K562 (cell line): ENCODE data around the gene XIRP1. TPM values are rescaled to one million over a fixed set of nuclear protein-coding genes. Genes with fewer than 3 reads are reported as not detected.
A peak's percentile ranks its signal among the peaks of the same experiment; 100 is the strongest.

Source experiments
- DDX20 ChIP-seq: fragments of 450-650 bp; IDR thresholded peaks from 2 replicates; pipeline ENCODE4 v1.6.1; 2016; ENCODE audit warnings: missing genetic modification characterization, low read depth, mild to moderate bottlenecking, missing compliant biosample characterization, moderate library complexity
- DIDO1 ChIP-seq: fragments of 450-650 bp; IDR thresholded peaks from 2 replicates; pipeline ENCODE4 v1.6.1; 2016; ENCODE audit warnings: low read depth, missing biosample characterization, missing genetic modification characterization
- E2F4 ChIP-seq: sonication (generic); formaldehyde crosslinking; IDR thresholded peaks from 2 replicates; pipeline ENCODE4 v1.8.0; 2022; ENCODE audit warnings: mild to moderate bottlenecking, low read depth, missing genetic modification reagents
- ELK3 ChIP-seq: fragments of 450-650 bp; formaldehyde crosslinking; IDR thresholded peaks from 2 replicates; pipeline ENCODE4 v1.4.0; 2020; ENCODE audit warnings: mild to moderate bottlenecking
- GTF2A2 ChIP-seq: IDR thresholded peaks from 2 replicates; pipeline ENCODE4 v1.6.1; 2016; ENCODE audit warnings: mild to moderate bottlenecking, missing genetic modification characterization, missing compliant biosample characterization
- NFIC ChIP-seq: fragments of 450-650 bp; IDR thresholded peaks from 2 replicates; pipeline ENCODE4 v1.6.1; 2017; ENCODE audit warnings: mild to moderate bottlenecking, inconsistent platforms
- OTX1 ChIP-seq: fragments of 450-650 bp; formaldehyde crosslinking; IDR thresholded peaks from 2 replicates; pipeline ENCODE4 v1.4.0; 2022; ENCODE audit warnings: mild to moderate bottlenecking
- POLR2A ChIP-seq: fragments of 450-650 bp; conservative IDR thresholded peaks from 2 replicates; pipeline ENCODE4 v1.6.1; 2016
- POLR2B ChIP-seq: fragments of 450-650 bp; IDR thresholded peaks from 2 replicates; pipeline ENCODE4 v1.6.1; 2018; ENCODE audit warnings: low read depth; ENCODE audit not compliant: partially characterized antibody
- PPARD ChIP-seq: fragments of 250-450 bp; sonication (Bioruptor Pico); IDR thresholded peaks from 2 replicates; pipeline ENCODE4 v1.8.0; 2022; ENCODE audit warnings: inconsistent platforms, mild to moderate bottlenecking, moderate library complexity
- RB1 ChIP-seq: fragments of 450-650 bp; IDR thresholded peaks from 2 replicates; pipeline ENCODE4 v1.6.1; 2017; ENCODE audit warnings: low read depth, mild to moderate bottlenecking
- RBBP5 ChIP-seq: fragments of 200-600 bp; sonication (generic); IDR thresholded peaks from 2 replicates; pipeline ENCODE4 v1.6.1; 2012; ENCODE audit warnings: borderline replicate concordance, mild to moderate bottlenecking, low read length, control low read depth, inconsistent platforms; ENCODE audit not compliant: insufficient read depth, poor library complexity, severe bottlenecking
- SPI1 ChIP-seq: IDR thresholded peaks from 2 replicates; pipeline ENCODE4 v1.6.1; 2011; ENCODE audit warnings: low read depth, low read length, control low read depth, borderline replicate concordance
- SRSF3 ChIP-seq: fragments of 200-400 bp; formaldehyde crosslinking; IDR thresholded peaks from 2 replicates; pipeline ENCODE4 v1.6.1; 2016; ENCODE audit warnings: mild to moderate bottlenecking, low read length, moderate library complexity; ENCODE audit not compliant: insufficient read depth
- TAL1 ChIP-seq: fragments of 450-650 bp; IDR thresholded peaks from 2 replicates; pipeline ENCODE4 v1.6.1; 2016; ENCODE audit warnings: mild to moderate bottlenecking
- TARDBP ChIP-seq: fragments of 450-650 bp; IDR thresholded peaks from 2 replicates; pipeline ENCODE4 v1.6.1; 2016
- TCF7 ChIP-seq: sonication (generic); IDR thresholded peaks from 2 replicates; pipeline ENCODE4 v1.6.1; 2016; ENCODE audit warnings: antibody characterized with exemption, borderline replicate concordance
- TCF7L2 ChIP-seq: fragments of 150-350 bp; IDR thresholded peaks from 2 replicates; pipeline ENCODE4 v1.6.1; 2016; ENCODE audit warnings: low read depth, mild to moderate bottlenecking, low read length, moderate library complexity
- ZNF124 ChIP-seq: sonication (generic); formaldehyde crosslinking; IDR thresholded peaks from 2 replicates; pipeline ENCODE4 v1.8.1; 2022; ENCODE audit warnings: missing genetic modification reagents
- ZNF212 ChIP-seq: fragments of 450-650 bp; formaldehyde crosslinking; IDR thresholded peaks from 2 replicates; pipeline ENCODE4 v1.4.0; 2020; ENCODE audit warnings: mild to moderate bottlenecking
- ZNF444 ChIP-seq: fragments of 250-450 bp; sonication (Bioruptor Pico); IDR thresholded peaks from 2 replicates; pipeline ENCODE4 v1.4.0; 2020; ENCODE audit warnings: mild to moderate bottlenecking, moderate library complexity
- polyA plus RNA-seq, 8 experiments: library from polyadenylated mRNA; depleted of rRNA in 4 of 8; stranded (reverse) in 5 of 8; unstranded in 3 of 8; fragments of >200 nt; fragmentation: Nextera tagmentation in 2 of 8; fragmentation: Illumina TruSeq in 1 of 8; extraction: Ambion mirVana in 2 of 8; extraction: Trizol in 1 of 8; gene quantifications; 2 replicates each; pipeline versions ENCODE4 v1.2.1 to v1.2.3, GENCODE V29; 2011 to 2014; ENCODE audit warnings: inconsistent platforms in 1 of 8, missing spikeins in 1 of 8
- total RNA-seq, 7 experiments: library from RNA; depleted of rRNA in 6 of 7; stranded (reverse); fragments of >200 nt in 6 of 7; fragmentation: Illumina TruSeq in 2 of 7; extraction: Trizol in 2 of 7; gene quantifications; 2 replicates each; pipeline versions ENCODE4 v1.2.1 to v1.2.3, GENCODE V29; 2011 to 2021; ENCODE audit warnings: low replicate concordance in 1 of 7
- TF ChIP-seq, protein P1 (sequence below): sonication (generic); formaldehyde crosslinking; IDR thresholded peaks from 2 replicates; pipeline ENCODE4 v1.9.0; 2022; ENCODE audit warnings: mild to moderate bottlenecking, missing genetic modification reagents
- TF ChIP-seq, protein P2 (sequence below), 2 experiments: fragments of 450-650 bp in 1 of 2; sonication (generic) in 1 of 2; formaldehyde crosslinking in 1 of 2; IDR thresholded peaks in 1 of 2; conservative IDR thresholded peaks in 1 of 2; 2 replicates each; pipeline versions ENCODE4 v1.6.1 to v1.8.1; 2016 to 2023; ENCODE audit warnings: mild to moderate bottlenecking in 2 of 2, moderate library complexity in 2 of 2, inconsistent platforms in 1 of 2, missing genetic modification reagents in 1 of 2
- TF ChIP-seq, protein P3 (sequence below): fragments of 450-650 bp; formaldehyde crosslinking; IDR thresholded peaks from 2 replicates; pipeline ENCODE4 v1.4.0; 2020; ENCODE audit warnings: mild to moderate bottlenecking, moderate library complexity

Gene XIRP1
- total and polyA plus RNA-seq, 9 of the 15 experiments (the other 6 are each of a cell fraction or from before 2014, with no cell fraction given) = 0.03 to 0.27 (median 0.08) TPM; not detected in 3

DNA sequence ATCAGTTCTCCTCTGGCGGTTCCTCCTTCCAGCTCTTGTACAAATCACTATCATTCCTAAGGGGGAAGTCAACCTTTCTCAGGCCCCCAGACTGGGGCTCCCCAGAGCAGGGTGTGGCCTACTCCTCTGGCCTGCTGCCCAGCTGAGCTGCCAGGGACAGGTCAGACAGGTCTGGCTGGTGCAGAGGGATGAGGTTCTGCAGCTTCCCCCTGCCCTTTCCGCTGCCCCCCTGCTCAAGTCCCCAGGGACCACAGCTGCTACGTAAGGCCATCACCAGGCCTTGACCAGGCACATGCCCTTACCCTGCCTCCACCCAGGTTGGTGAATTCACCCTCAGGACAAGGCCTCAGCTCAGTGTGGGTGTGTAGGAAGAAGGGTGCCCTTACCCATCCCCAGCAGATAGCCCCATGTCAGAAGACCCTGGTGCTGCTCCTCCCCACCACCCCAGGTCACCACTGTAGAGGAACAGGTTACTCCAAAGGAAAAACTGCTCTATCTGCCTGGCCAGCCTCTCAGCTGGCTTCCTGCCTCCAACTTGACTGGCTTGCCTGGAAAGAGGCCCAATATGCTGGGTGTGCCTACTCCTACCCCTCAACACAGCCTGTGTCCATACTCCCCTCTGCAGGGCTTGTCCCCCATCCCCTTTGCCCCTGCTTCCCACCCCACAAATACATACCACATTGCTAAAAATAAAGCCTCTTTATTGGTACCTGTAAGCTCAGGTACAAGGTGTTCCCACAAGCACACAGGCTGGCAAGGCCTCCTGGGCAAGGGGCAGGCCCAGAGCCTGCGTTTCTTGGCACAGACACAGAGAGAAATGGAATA is 51.0 kb downstream of the XIRP1 start (continued):
- TF ChIP-seq ZNF444 (CRISPR knock-in tag) (no peak), GTF2A2 (tag) (no peak), RBBP5 (no peak), RB1 (no peak), DDX20 (tag) (no peak), TAL1 (no peak), NFIC (peak; percentile 54; the same call in 1 of the 2 replicates), POLR2A (peak; percentile 53), SRSF3 (no peak), TCF7 (no peak), ZNF124 (no peak), SPI1 (peak; percentile 25; the same call in 1 of the 2 replicates), TCF7L2 (no peak), TARDBP (no peak), OTX1 (CRISPR knock-in tag) (no peak), DIDO1 (tag) (no peak), POLR2B (peak; percentile 62), ELK3 (CRISPR knock-in tag) (no peak), ZNF212 (no peak), PPARD (CRISPR knock-in tag) (no peak), E2F4 (CRISPR knock-in tag) (no peak)
- TF ChIP-seq, protein P1, sequence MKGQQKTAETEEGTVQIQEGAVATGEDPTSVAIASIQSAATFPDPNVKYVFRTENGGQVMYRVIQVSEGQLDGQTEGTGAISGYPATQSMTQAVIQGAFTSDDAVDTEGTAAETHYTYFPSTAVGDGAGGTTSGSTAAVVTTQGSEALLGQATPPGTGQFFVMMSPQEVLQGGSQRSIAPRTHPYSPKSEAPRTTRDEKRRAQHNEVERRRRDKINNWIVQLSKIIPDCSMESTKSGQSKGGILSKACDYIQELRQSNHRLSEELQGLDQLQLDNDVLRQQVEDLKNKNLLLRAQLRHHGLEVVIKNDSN (CRISPR knock-in tag) = no peak
- TF ChIP-seq, protein P2, sequence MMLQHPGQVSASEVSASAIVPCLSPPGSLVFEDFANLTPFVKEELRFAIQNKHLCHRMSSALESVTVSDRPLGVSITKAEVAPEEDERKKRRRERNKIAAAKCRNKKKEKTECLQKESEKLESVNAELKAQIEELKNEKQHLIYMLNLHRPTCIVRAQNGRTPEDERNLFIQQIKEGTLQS (IDR thresholded peaks at IDR 0.05) = no peak
- TF ChIP-seq, protein P2 (CRISPR knock-in tag; conservative IDR thresholded peaks at IDR 0.05) = no peak
- TF ChIP-seq, protein P3, sequence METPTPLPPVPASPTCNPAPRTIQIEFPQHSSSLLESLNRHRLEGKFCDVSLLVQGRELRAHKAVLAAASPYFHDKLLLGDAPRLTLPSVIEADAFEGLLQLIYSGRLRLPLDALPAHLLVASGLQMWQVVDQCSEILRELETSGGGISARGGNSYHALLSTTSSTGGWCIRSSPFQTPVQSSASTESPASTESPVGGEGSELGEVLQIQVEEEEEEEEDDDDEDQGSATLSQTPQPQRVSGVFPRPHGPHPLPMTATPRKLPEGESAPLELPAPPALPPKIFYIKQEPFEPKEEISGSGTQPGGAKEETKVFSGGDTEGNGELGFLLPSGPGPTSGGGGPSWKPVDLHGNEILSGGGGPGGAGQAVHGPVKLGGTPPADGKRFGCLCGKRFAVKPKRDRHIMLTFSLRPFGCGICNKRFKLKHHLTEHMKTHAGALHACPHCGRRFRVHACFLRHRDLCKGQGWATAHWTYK (CRISPR knock-in tag) = 0 out of 2 replicates have a peak, but pooled peaks have one; percentile 50
